SHP77 (cell line): Measurements from ENCODE around the gene NDUFB10.

Source experiments
- DNase-seq, 2 experiments: peaks; one replicate each; lab custom pipeline; 2025; lab: John Stamatoyannopoulos, UW

NDUFB10 gene

GRCh38 chr16:2002406-2003230 lies 43.3 kb downstream of the NDUFB10 start:
- no peak for DNase-seq

- no peak for DNase-seq
Observed at GRCh38 chr16:2003231-2003826, 44.0 kb downstream of the NDUFB10 start.

- peak; percentile 91 to 96 for DNase-seq
Observed at GRCh38 chr16:2003827-2004641, 44.7 kb downstream of the NDUFB10 start.

GRCh38 chr16:2004795-2005517 lies 45.6 kb downstream of the NDUFB10 start:
- DNase-seq: peak in 1 of 2 experiments; percentile 34

- peak in 1 of 2 experiments; percentile 34 for DNase-seq
Observed at GRCh38 chr16:2005646-2006045, 46.3 kb downstream of the NDUFB10 start.

GRCh38 chr16:2006317-2006716 lies 47.0 kb downstream of the NDUFB10 start:
- no peak for DNase-seq

- no peak for DNase-seq
Observed at GRCh38 chr16:2007081-2007836, 47.9 kb downstream of the NDUFB10 start.

GRCh38 chr16:2008009-2008526 lies 48.7 kb downstream of the NDUFB10 start:
- no peak for DNase-seq

GRCh38 chr16:2008631-2009163 lies 49.4 kb downstream of the NDUFB10 start:
- no peak for DNase-seq

GRCh38 chr16:2009164-2009711 lies 49.9 kb downstream of the NDUFB10 start:
- DNase-seq: no peak

GRCh38 chr16:2009791-2010510 lies 50.6 kb downstream of the NDUFB10 start, which contains the start of gene ZNF598:
Gene ZNF598, minus strand, starts transcription at chr16:2009821.
- DNase-seq: peak in 1 of 2 experiments; percentile 83
